ENCODE data around the gene DCXR. TPM values are rescaled to one million over a fixed set of nuclear protein-coding genes. Genes with fewer than 3 reads are reported as not detected.

Gene DCXR
- total RNA-seq, 1 experiment from 2014 or later = 306 TPM

DNA sequence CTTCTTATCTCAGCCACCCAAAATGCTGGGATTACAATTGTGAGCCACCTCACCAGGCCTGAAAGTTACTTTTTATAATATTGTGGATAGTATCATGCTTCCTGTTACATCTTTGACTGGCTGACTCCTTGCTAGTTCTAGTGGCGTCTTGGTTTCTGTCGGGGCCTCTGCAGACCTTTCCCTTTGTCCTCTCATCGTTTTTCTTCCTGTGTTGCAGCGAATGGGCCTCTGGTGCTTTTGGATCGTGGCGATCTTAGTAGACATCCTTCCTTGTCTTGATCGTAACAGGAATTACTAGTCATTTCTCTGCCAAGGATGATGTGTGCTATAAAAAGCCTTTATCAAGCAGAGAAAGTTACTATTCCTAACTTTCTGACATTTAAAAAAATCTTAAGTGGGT is 39.3 kb downstream of the DCXR start (continued):
- TF ChIP-seq TCF7L2 (IDR thresholded peaks at IDR 0.05; ENCODE audit: borderline replicate concordance, extremely low read depth, insufficient read depth, insufficient read length) (no peak), POLR2A (IDR thresholded peaks at IDR 0.05; ENCODE audit: borderline replicate concordance, extremely low read depth, insufficient read depth, insufficient read length) (no peak), EZH2 (IDR thresholded peaks at IDR 0.05) (no peak)

DNA sequence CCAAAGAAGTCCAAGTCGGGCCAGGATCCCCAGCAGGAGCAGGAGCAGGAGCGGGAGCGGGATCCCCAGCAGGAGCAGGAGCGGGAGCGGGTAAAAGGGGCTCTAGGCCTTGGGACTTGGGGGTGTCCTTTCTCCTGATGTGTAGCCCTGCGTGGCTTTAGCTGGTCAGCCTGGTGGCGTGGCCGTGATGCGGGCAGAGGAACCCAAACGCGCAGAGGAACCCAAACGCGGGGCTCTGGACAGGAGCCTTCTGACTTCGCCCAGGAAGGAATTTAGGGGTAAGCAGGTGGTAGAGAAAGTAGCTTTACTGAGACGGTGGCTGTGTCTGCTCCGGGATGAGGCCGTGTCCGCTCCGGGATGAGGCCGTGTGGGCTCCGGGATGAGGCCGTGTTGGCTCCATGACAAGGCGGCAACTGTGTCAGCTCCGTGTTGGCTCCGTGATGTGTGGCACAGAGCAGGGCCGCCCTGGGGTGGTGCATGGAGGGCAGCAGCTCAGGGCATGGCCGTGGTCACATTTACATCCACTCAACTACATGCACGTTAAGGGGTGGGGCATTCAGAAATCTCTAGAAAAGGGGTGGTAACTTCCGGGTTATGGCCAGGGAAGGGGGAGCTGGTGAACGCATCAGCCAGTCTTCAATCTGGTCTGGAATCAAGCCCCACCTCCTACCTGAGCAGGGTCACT is 40.6 kb downstream of the DCXR start:
- Histone ChIP-seq H3K79me2 (ENCODE audit: insufficient read depth, low read length) (no peaks in the 10 kb centered on the region), H3K27me3 (ENCODE audit: insufficient read depth, low read length) (no peaks in the 10 kb centered on the region), H2AFZ (ENCODE audit: low read depth, low read length, poor library complexity, severe bottlenecking) (no peak overlapping the region), H3K9me3 (ENCODE audit: control insufficient read depth in 1 of 2, insufficient read depth in 1 of 2, low read depth in 1 of 2, low read length in 2 of 2) (no peaks in the 10 kb centered on the region), H3K36me3 (ENCODE audit: control insufficient read depth in 1 of 2, insufficient read depth in 2 of 2, low read length in 2 of 2) (no peaks in the 10 kb centered on the region; a peak in 1 of 4 replicates), H3K9ac (ENCODE audit: low read length) (no peak overlapping the region), H3K9me2 (ENCODE audit: insufficient read depth) (no peaks in the 10 kb centered on the region), H4K20me1 (ENCODE audit: insufficient read depth) (no peaks in the 10 kb centered on the region), H3K4me3 (replicated peaks in 1 of 2; ENCODE audit: low read depth in 1 of 2, low read length in 2 of 2) (no peak overlapping the region), H3K27ac (ENCODE audit: low read depth, low read length) (no peak overlapping the region; the same call in 1 of the 2 replicates), H3K4me2 (ENCODE audit: low read length) (no peak overlapping the region), H3K4me1 (ENCODE audit: control insufficient read depth in 1 of 2, insufficient read depth in 2 of 2, low read length in 2 of 2) (peaks cover 17 to 24% of the 10 kb centered on the region in 2 experiments)
- TF ChIP-seq ZFX (IDR thresholded peaks at IDR 0.05) = no peak
- POLR2A ChIA-PET = no interaction called here
- BruUV-seq (replicated peaks) = no TSS peak
- ATAC-seq = no peak
- RAD21 ChIA-PET (ENCODE audit: low non-redundant PET in 1 of 2, low total read pairs in 2 of 2, uncharacterized antibody in 2 of 2, unreplicated experiment in 2 of 2) = no interaction called here
- DNase-seq (ENCODE audit: low read depth, low spot score) = no peak
- intact Hi-C loops (cut with micrococcal nuclease) = no loop called here
- CTCF ChIA-PET = interaction anchor here (1.1 kb wide), 2 partner anchors 34 to 41 kb away, joined by 3 read pairs; partner anchors contain the start of gene DCXR

DNA sequence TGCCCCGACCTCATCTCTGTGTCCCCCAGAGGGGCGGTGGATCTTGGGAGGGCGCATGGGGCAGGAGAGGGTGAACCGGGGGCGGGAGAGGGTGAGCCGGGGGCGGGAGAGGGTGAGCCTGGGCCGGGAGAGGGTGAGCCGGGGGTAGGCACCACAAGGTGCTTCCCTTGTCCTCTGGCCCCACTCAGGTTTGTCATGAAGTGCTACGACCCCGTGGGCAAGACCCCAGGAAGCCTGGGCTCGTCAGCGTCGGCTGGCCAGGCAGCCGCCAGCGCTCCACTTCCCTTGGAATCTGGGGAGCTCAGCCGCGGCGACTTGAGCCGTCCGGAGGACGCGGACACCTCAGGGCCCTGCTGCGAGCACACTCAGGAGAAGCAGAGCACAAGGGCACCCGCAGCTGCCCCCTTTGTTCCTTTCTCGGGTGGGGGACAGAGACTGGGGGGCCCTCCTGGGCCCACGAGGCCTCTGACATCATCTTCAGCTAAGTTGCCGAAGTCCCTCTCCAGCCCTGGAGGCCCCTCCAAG is 41.2 kb downstream of the DCXR start:
- POLR2A ChIA-PET = no interaction called here
- Histone ChIP-seq H3K4me3 (replicated peaks in 1 of 2; ENCODE audit: low read depth in 1 of 2, low read length in 2 of 2) (no peak overlapping the region), H3K79me2 (ENCODE audit: insufficient read depth, low read length) (no peaks in the 10 kb centered on the region), H3K27me3 (ENCODE audit: insufficient read depth, low read length) (no peaks in the 10 kb centered on the region), H3K27ac (ENCODE audit: low read depth, low read length) (no peak overlapping the region; the same call in 1 of the 2 replicates), H2AFZ (ENCODE audit: low read depth, low read length, poor library complexity, severe bottlenecking) (no peak overlapping the region), H4K20me1 (ENCODE audit: insufficient read depth) (no peaks in the 10 kb centered on the region), H3K9me2 (ENCODE audit: insufficient read depth) (no peaks in the 10 kb centered on the region), H3K9ac (ENCODE audit: low read length) (no peak overlapping the region), H3K9me3 (ENCODE audit: control insufficient read depth in 1 of 2, insufficient read depth in 1 of 2, low read depth in 1 of 2, low read length in 2 of 2) (no peaks in the 10 kb centered on the region), H3K4me1 (ENCODE audit: control insufficient read depth in 1 of 2, insufficient read depth in 2 of 2, low read length in 2 of 2) (peaks cover 18 to 24% of the 10 kb centered on the region in 2 experiments; a peak in 3 of 4 replicates), H3K36me3 (ENCODE audit: control insufficient read depth in 1 of 2, insufficient read depth in 2 of 2, low read length in 2 of 2) (no peaks in the 10 kb centered on the region; a peak in 1 of 4 replicates), H3K4me2 (ENCODE audit: low read length) (no peak overlapping the region)
- DNase-seq (ENCODE audit: low read depth, low spot score) = no peak
- TF ChIP-seq, protein P1, sequence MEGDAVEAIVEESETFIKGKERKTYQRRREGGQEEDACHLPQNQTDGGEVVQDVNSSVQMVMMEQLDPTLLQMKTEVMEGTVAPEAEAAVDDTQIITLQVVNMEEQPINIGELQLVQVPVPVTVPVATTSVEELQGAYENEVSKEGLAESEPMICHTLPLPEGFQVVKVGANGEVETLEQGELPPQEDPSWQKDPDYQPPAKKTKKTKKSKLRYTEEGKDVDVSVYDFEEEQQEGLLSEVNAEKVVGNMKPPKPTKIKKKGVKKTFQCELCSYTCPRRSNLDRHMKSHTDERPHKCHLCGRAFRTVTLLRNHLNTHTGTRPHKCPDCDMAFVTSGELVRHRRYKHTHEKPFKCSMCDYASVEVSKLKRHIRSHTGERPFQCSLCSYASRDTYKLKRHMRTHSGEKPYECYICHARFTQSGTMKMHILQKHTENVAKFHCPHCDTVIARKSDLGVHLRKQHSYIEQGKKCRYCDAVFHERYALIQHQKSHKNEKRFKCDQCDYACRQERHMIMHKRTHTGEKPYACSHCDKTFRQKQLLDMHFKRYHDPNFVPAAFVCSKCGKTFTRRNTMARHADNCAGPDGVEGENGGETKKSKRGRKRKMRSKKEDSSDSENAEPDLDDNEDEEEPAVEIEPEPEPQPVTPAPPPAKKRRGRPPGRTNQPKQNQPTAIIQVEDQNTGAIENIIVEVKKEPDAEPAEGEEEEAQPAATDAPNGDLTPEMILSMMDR (IDR thresholded peaks at IDR 0.05 in 2 of 3, conservative IDR thresholded peaks at IDR 0.05 in 1 of 3; ENCODE audit: borderline replicate concordance in 1 of 3, insufficient read depth in 1 of 3, low read depth in 2 of 3, low read length in 2 of 3) = no peak
- CTCF ChIA-PET = interaction anchor here (1.0 kb wide), 1 partner anchor 37 kb away, joined by 3 read pairs; no protein-coding TSS in a partner anchor
- intact Hi-C loops (cut with micrococcal nuclease) = no loop called here
- BruUV-seq (replicated peaks) = no TSS peak
- RAD21 ChIA-PET (ENCODE audit: low non-redundant PET in 1 of 2, low total read pairs in 2 of 2, uncharacterized antibody in 2 of 2, unreplicated experiment in 2 of 2) = no interaction called here
- no peak for ATAC-seq
